ENCODE measurements around the gene ATRN. TPM values are rescaled to one million over a fixed set of nuclear protein-coding genes. Genes with fewer than 3 reads are reported as not detected.

The ATRN gene
- total RNA-seq, 6 experiments from 2014 or later = 46.9 to 82.1 (median 59.1) TPM

- Histone ChIP-seq H3K4me1 (peaks cover 0 to 43% (median 13%) of the 10 kb centered on the region in 4 donors), H3K9me3 (no peaks in the 10 kb centered on the region), H3K36me3 (peaks cover 0 to 14% (median 4%) of the 10 kb centered on the region in 4 donors), H3K4me3 (no peak overlapping the region), H3K27ac (peak overlapping the region in 2 of 3 donors; percentile 25 to 34), H3K27me3 (no peaks in the 10 kb centered on the region)
- intact Hi-C loops (cut with DNase I) = no loop called here
- ATAC-seq (peak in 1 of 4 donors; percentile 23), DNase-seq (no peak)
- TF ChIP-seq POLR2A (IDR thresholded peaks at IDR 0.05) = no peak
- TF ChIP-seq, protein P1, sequence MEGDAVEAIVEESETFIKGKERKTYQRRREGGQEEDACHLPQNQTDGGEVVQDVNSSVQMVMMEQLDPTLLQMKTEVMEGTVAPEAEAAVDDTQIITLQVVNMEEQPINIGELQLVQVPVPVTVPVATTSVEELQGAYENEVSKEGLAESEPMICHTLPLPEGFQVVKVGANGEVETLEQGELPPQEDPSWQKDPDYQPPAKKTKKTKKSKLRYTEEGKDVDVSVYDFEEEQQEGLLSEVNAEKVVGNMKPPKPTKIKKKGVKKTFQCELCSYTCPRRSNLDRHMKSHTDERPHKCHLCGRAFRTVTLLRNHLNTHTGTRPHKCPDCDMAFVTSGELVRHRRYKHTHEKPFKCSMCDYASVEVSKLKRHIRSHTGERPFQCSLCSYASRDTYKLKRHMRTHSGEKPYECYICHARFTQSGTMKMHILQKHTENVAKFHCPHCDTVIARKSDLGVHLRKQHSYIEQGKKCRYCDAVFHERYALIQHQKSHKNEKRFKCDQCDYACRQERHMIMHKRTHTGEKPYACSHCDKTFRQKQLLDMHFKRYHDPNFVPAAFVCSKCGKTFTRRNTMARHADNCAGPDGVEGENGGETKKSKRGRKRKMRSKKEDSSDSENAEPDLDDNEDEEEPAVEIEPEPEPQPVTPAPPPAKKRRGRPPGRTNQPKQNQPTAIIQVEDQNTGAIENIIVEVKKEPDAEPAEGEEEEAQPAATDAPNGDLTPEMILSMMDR (IDR thresholded peaks at IDR 0.05) = no peak
- WGBS (ENCODE audit: insufficient coverage, low coverage, low lambda C conversion rate, missing lambda C conversion rate) = 50% methylated on average over 3 of the region's 3 CpGs
Observed at GRCh38 chr20:3539311-3540107, 68.7 kb downstream of the ATRN start.

DNA sequence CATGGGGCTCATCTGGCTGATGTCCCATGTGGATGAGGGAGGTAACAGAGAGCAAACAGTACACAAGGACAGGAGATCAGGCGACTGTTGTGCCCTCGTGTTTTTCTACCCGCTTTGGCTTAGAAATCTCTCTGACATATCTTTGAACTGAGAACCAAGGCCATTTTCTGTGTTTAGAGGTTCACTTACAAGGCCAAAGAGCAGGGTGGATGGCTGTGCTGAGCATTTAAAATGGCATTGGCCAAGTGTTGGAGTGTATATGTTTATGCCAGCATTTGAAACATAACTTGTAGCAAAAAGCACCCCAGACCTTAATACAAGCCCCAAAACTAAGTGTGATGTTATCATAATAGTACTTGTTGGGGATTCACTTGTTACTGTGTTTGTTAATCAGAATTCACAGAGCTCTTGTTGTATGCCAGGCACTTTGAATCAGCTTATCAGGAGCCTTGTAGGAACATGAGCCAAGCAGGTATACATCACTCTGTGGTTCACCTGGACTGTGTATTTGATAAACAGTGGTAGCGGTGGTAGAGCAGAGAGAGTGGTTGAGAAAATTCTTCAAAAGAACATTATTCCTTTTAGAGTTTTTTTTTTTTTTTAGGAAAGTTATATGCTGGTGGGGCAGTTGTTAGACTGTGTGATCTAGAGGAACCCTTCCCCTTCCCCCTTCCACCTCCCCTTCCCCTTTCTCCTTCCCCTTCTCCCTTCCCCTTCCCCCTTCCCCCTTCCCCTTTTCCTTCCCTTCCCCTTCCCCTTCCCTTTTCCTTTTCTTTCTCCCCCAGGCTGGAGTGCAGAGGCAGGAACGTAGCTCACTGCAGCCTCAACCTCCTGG is 71.3 kb downstream of the ATRN start:
- H3K27ac ChIP-seq = peak overlapping the region; percentile 47 to 78 (median 63)
- H3K27me3 ChIP-seq = no peaks in the 10 kb centered on the region
- peaks cover 0 to 3% (median 0%) of the 10 kb centered on the region in 4 donors for H3K36me3 ChIP-seq
- ATAC-seq (peak; percentile 72 to 94 (median 86)), DNase-seq (peak; percentile 54 to 77 (median 68))
- H3K4me1 ChIP-seq = peaks cover 0 to 61% (median 13%) of the 10 kb centered on the region in 4 donors
- TF ChIP-seq, protein P1 (IDR thresholded peaks at IDR 0.05) = no peak
- no peak for TF ChIP-seq POLR2A (IDR thresholded peaks at IDR 0.05)
- intact Hi-C loops (cut with DNase I) = no loop called here
- WGBS (ENCODE audit: insufficient coverage, low coverage, low lambda C conversion rate, missing lambda C conversion rate) = 45% methylated on average over 5 of the region's 5 CpGs
- no peaks in the 10 kb centered on the region for H3K9me3 ChIP-seq
- no peak overlapping the region for H3K4me3 ChIP-seq

- Histone ChIP-seq H3K9me3 (no peaks in the 10 kb centered on the region), H3K4me1 (peaks cover 0 to 75% (median 22%) of the 10 kb centered on the region in 4 donors), H3K27ac (peak overlapping the region; percentile 46 to 78 (median 63)), H3K36me3 (peaks cover 0 to 3% (median under 1%) of the 10 kb centered on the region in 4 donors), H3K4me3 (no peak overlapping the region), H3K27me3 (no peaks in the 10 kb centered on the region)
- TF ChIP-seq, protein P1 (IDR thresholded peaks at IDR 0.05) = no peak
- no peak for TF ChIP-seq POLR2A (IDR thresholded peaks at IDR 0.05)
- no peak for DNase-seq
- 78% methylated on average over 5 of the region's 6 CpGs for WGBS (ENCODE audit: insufficient coverage, low coverage, low lambda C conversion rate, missing lambda C conversion rate)
- peak in 1 of 4 donors; percentile 21 for ATAC-seq
- intact Hi-C loops (cut with DNase I) = no loop called here
Observed at GRCh38 chr20:3543901-3544507, 73.2 kb downstream of the ATRN start.

DNA sequence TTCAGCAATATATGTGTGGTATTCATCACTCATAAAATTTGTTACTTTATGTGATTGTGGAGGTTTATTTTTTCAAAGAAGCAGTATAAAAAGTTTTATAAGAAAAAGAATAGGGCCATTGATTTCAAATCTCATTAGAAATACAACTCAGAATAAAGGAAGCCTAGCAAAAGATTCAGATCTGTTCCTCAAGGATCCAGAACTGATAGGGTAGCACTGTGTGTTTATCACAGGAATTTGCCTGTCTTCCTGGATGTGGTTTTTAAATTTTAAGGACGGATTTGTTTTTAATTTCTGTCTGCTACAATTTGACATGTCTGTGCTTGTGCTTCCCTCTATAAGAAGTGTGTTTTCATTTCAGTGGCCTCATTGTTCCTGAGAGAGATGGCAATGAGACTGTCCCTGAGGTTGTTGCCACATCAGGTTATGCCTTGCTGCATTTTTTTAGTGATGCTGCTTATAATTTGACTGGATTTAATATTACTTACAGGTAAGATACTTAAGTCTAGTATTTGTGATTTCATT is 74.6 kb downstream of the ATRN start:
- no peak overlapping the region for H3K27ac ChIP-seq
- DNase-seq = no peak
- H3K27me3 ChIP-seq = no peaks in the 10 kb centered on the region
- H3K4me1 ChIP-seq = peaks cover 0 to 67% (median 29%) of the 10 kb centered on the region in 4 donors
- H3K4me3 ChIP-seq = no peak overlapping the region
- no peak for ATAC-seq
- whole genome bisulfite sequencing (ENCODE audit: insufficient coverage, low coverage, low lambda C conversion rate, missing lambda C conversion rate) = 71% methylated on average over 1 of the region's 1 CpG
- H3K9me3 ChIP-seq = no peaks in the 10 kb centered on the region
- intact Hi-C loops (cut with DNase I) = no loop called here
- peaks cover 0 to 5% (median 2%) of the 10 kb centered on the region in 4 donors for H3K36me3 ChIP-seq
- TF ChIP-seq POLR2A (IDR thresholded peaks at IDR 0.05) = no peak
- TF ChIP-seq, protein P1 (IDR thresholded peaks at IDR 0.05) = no peak

All from right lobe of liver (tissue), 6 donors.